Measurements from ENCODE around the gene PCDHB14.

GRCh38 chr5:141175933-141176332 is 47.2 kb upstream of the PCDHB14 start:
- TF ChIP-seq CTCF (IDR thresholded peaks at IDR 0.05) (no peak), EZH2phosphoT487 (IDR thresholded peaks at IDR 0.05) (no peak), EZH2 (IDR thresholded peaks at IDR 0.05) (no peak)

Data from neural progenitor cell (in vitro differentiated cells).